SK-N-MC (cell line): ENCODE data around the gene CACNA1B.

Experiments used
- EZH2 ChIP-seq: fragments of 200-600 bp; sonication (generic); IDR thresholded peaks from one replicate; pipeline ENCODE4 v1.6.1; 2017; ENCODE audit warnings: antibody characterized with exemption
- POLR2AphosphoS5 ChIP-seq: IDR thresholded peaks from 2 replicates; pipeline ENCODE4 v1.6.1; 2012; ENCODE audit warnings: mild to moderate bottlenecking, low read depth, low read length, borderline replicate concordance

DNA sequence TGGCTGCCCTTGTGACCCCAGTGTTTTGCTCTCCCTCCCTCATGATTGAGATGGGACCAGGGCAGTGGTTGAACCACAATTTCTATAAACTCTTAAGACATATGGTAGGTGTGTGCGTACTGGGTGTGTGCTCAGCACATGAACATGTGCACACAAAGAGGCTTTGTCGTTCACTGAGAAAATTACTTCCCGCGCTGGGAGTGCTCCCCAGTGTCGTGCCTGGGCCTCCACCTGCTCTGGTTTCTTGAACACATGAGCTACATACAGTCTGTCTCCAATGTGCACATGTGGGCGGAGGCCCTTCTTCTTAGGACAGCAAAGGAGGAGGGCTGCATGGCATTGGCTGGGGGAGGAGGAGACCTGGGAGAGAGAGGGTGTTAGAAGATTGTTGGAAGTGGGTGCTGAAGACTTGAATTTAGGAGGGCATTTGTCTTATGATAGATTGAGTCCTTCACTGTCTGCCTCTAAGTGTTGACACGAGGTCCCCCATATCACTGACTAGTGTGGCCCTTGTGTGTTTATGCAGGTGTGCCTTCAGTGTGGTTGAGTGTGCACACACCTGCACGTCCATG, 170.0 kb downstream of the CACNA1B start:
- no peak for TF ChIP-seq EZH2
- no peak for TF ChIP-seq POLR2AphosphoS5
